K562 (cell line): ENCODE data around the gene FUCA1. TPM values are rescaled to one million over a fixed set of nuclear protein-coding genes. Genes with fewer than 3 reads are reported as not detected.

ENCODE experiments used
- ATF7 ChIP-seq: fragments of 450-650 bp; IDR thresholded peaks from 2 replicates; pipeline ENCODE4 v1.7.1; 2014; ENCODE audit warnings: mild to moderate bottlenecking, moderate library complexity
- CREB1 ChIP-seq, 2 experiments: sonication (generic) in 1 of 2; formaldehyde crosslinking in 1 of 2; IDR thresholded peaks; 2 replicates each; pipeline versions ENCODE4 v1.6.1 to v1.8.0; 2012 to 2022; ENCODE audit warnings: inconsistent platforms in 1 of 2, mild to moderate bottlenecking in 1 of 2, missing genetic modification reagents in 1 of 2, moderate library complexity in 1 of 2
- ELF1 ChIP-seq: fragments of 200-800 bp; sonication (Bioruptor generic); IDR thresholded peaks from 2 replicates; pipeline ENCODE4 v1.6.1; 2016; ENCODE audit warnings: missing genetic modification characterization, missing compliant biosample characterization
- ETV1 ChIP-seq: fragments of 450-650 bp; conservative IDR thresholded peaks from 2 replicates; pipeline ENCODE4 v1.6.1; 2016; ENCODE audit warnings: missing genetic modification characterization, control low read depth, low read depth, missing compliant biosample characterization
- EWSR1 ChIP-seq: fragments of 450-650 bp; IDR thresholded peaks from 2 replicates; pipeline ENCODE4 v1.6.1; 2018; ENCODE audit warnings: borderline replicate concordance, mild to moderate bottlenecking, low read depth, moderate library complexity; ENCODE audit not compliant: partially characterized antibody
- FIP1L1 ChIP-seq: fragments of 200-400 bp; formaldehyde crosslinking; IDR thresholded peaks from 2 replicates; pipeline ENCODE4 v1.6.1; 2018; ENCODE audit warnings: mild to moderate bottlenecking, low read depth, low read length; ENCODE audit not compliant: poor library complexity, severe bottlenecking
- FOXK1 ChIP-seq: sonication (generic); formaldehyde crosslinking; IDR thresholded peaks from 2 replicates; pipeline ENCODE4 v1.8.0; 2022; ENCODE audit warnings: missing genetic modification reagents, mild to moderate bottlenecking, borderline replicate concordance
- GATAD2B ChIP-seq: fragments of 450-650 bp; IDR thresholded peaks from 2 replicates; pipeline ENCODE4 v1.6.1; 2017; ENCODE audit warnings: mild to moderate bottlenecking, borderline replicate concordance
- HIVEP1 ChIP-seq: fragments of 250-450 bp; sonication (Bioruptor Pico); IDR thresholded peaks from 2 replicates; pipeline ENCODE4 v1.4.0; 2020; ENCODE audit warnings: mild to moderate bottlenecking
- MTA1 ChIP-seq: fragments of 450-650 bp; IDR thresholded peaks from 2 replicates; pipeline ENCODE4 v1.6.1; 2017; ENCODE audit warnings: borderline replicate concordance
- MXI1 ChIP-seq: IDR thresholded peaks from 2 replicates; pipeline ENCODE4 v1.6.1; 2011; ENCODE audit warnings: low read depth, mild to moderate bottlenecking, improper control_type of control experiment, low read length
- NR1H2 ChIP-seq: sonication (generic); formaldehyde crosslinking; IDR thresholded peaks from 2 replicates; pipeline ENCODE4 v1.4.0; 2020; ENCODE audit warnings: mild to moderate bottlenecking, missing genetic modification reagents
- NR3C1 ChIP-seq: sonication (generic); formaldehyde crosslinking; IDR thresholded peaks from 2 replicates; pipeline ENCODE4 v1.8.1; 2022; ENCODE audit warnings: missing genetic modification reagents
- NUFIP1 ChIP-seq: fragments of 450-650 bp; IDR thresholded peaks from 2 replicates; pipeline ENCODE4 v1.6.1; 2018; ENCODE audit not compliant: partially characterized antibody
- POLR2AphosphoS5 ChIP-seq: IDR thresholded peaks from 2 replicates; pipeline ENCODE4 v1.6.1; 2011; ENCODE audit warnings: mild to moderate bottlenecking, low read depth, low read length, moderate library complexity; ENCODE audit not compliant: control insufficient read depth, insufficient read depth
- RB1 ChIP-seq: fragments of 450-650 bp; IDR thresholded peaks from 2 replicates; pipeline ENCODE4 v1.6.1; 2017; ENCODE audit warnings: low read depth, mild to moderate bottlenecking
- RBM34 ChIP-seq: fragments of 200-400 bp; formaldehyde crosslinking; IDR thresholded peaks from 2 replicates; pipeline ENCODE4 v1.6.1; 2018; ENCODE audit warnings: low read length, borderline replicate concordance; ENCODE audit not compliant: insufficient read depth
- ZNF3 ChIP-seq: fragments of 250-450 bp; sonication (Bioruptor Pico); IDR thresholded peaks from 2 replicates; pipeline ENCODE4 v1.5.0; 2021; ENCODE audit warnings: mild to moderate bottlenecking, moderate library complexity
- ZNF324 ChIP-seq: fragments of 250-450 bp; sonication (Bioruptor Pico); IDR thresholded peaks from 2 replicates; pipeline ENCODE4 v1.4.0; 2020; ENCODE audit warnings: mild to moderate bottlenecking
- ZNF584 ChIP-seq: fragments of 200-800 bp; sonication (Bioruptor generic); IDR thresholded peaks from 2 replicates; pipeline ENCODE4 v1.6.1; 2016; ENCODE audit warnings: low read depth, mild to moderate bottlenecking, missing genetic modification characterization, missing compliant biosample characterization
- polyA plus RNA-seq, 8 experiments: library from polyadenylated mRNA; depleted of rRNA in 4 of 8; stranded (reverse) in 5 of 8; unstranded in 3 of 8; fragments of >200 nt; fragmentation: Nextera tagmentation in 2 of 8; fragmentation: Illumina TruSeq in 1 of 8; extraction: Ambion mirVana in 2 of 8; extraction: Trizol in 1 of 8; gene quantifications; 2 replicates each; pipeline versions ENCODE4 v1.2.1 to v1.2.3, GENCODE V29; 2011 to 2014; ENCODE audit warnings: inconsistent platforms in 1 of 8, missing spikeins in 1 of 8
- total RNA-seq, 7 experiments: library from RNA; depleted of rRNA in 6 of 7; stranded (reverse); fragments of >200 nt in 6 of 7; fragmentation: Illumina TruSeq in 2 of 7; extraction: Trizol in 2 of 7; gene quantifications; 2 replicates each; pipeline versions ENCODE4 v1.2.1 to v1.2.3, GENCODE V29; 2011 to 2021; ENCODE audit warnings: low replicate concordance in 1 of 7
- TF ChIP-seq, protein P1 (sequence below): sonication (generic); formaldehyde crosslinking; IDR thresholded peaks from 2 replicates; pipeline ENCODE4 v1.8.0; 2022; ENCODE audit warnings: missing genetic modification reagents, mild to moderate bottlenecking, borderline replicate concordance
- TF ChIP-seq, protein P2 (sequence below), 2 experiments: fragments of 200-800 bp in 1 of 2; sonication (Bioruptor generic) in 1 of 2; sonication (generic) in 1 of 2; formaldehyde crosslinking in 1 of 2; IDR thresholded peaks in 1 of 2; conservative IDR thresholded peaks in 1 of 2; 2 replicates each; pipeline versions ENCODE4 v1.5.0 to v1.6.1; 2016 to 2020; ENCODE audit warnings: missing compliant biosample characterization in 1 of 2, missing genetic modification characterization in 1 of 2, missing genetic modification reagents in 1 of 2

FUCA1 gene
- total and polyA plus RNA-seq, 9 of the 15 experiments (the other 6 are each of a cell fraction or from before 2014, with no cell fraction given) = 7.0 to 20.5 (median 13.5) TPM

DNA sequence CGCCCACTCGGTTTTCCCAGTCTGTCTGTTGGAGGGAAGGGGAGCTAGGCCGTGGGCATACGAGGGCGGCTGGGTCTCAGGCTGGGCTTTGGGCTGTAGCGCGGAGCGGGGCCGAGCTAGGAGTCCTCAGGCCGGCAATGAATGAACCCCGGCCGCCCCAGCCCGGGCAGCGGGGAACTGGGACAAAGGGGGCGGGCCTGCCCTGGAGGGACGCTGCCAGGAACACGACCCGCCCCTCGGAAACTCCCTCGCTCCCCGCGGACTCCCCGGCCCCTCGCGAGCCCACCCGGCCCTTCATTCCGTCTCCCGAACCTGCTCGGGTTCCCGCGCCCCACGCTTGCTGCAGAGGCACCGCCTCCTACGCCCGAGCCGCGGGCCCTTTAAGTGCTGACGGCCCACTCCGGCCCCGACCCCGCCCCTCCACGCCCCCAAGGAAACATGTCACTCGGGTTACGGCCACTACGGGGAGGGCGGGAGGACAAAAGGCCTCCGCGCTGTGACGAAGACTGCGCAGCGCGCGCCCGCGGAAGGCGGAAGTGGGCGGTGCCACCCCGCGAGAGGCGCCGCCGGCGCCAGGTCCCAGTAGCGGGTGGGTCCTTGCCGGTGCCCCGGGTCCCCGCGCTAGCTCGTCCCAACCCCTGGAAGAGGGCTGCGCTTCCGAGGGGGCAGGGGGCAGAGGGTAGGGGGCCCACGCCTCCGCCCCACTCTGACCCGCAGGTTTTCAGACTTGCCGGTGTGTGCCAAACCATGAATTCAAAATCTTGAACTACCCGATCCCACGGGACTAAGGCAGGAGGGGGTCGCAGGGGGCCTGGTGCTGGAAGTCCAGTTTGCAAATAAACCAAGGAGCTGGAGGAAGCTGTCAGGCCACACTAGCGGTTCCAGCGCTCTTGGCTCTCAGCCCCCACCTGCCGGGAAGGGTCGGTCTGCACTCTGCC, 67.4 kb downstream of the FUCA1 start, which contains the start of gene GALE (continued):
- TF ChIP-seq CREB1 (IDR thresholded peaks at IDR 0.05) (peak; percentile 92), CREB1 (CRISPR knock-in tag; IDR thresholded peaks at IDR 0.05) (peak; percentile 91), FOXK1 (peak; percentile 87; the same call in 1 of the 2 replicates), ZNF584 (CRISPR knock-in tag) (0 out of 2 replicates have a peak, but pooled peaks have one; percentile 45), NR3C1 (CRISPR knock-in tag) (0 out of 2 replicates have a peak, but pooled peaks have one; percentile 46), ETV1 (tag) (peak; percentile 85), HIVEP1 (no peak), GATAD2B (peak; percentile 89; the same call in 1 of the 2 replicates), RB1 (peak; percentile 91), ATF7 (peak; percentile 83), MXI1 (peak; percentile 90), ELF1 (tag) (peak; percentile 98), EWSR1 (no peak), MTA1 (peak; percentile 50; the same call in 1 of the 2 replicates), FIP1L1 (peak; percentile 31), ZNF3 (no peak), NR1H2 (CRISPR knock-in tag) (peak; percentile 75; the same call in 1 of the 2 replicates), RBM34 (no peak), POLR2AphosphoS5 (peak; percentile 64), ZNF324 (CRISPR knock-in tag) (no peak), NUFIP1 (no peak)
- TF ChIP-seq, protein P1, sequence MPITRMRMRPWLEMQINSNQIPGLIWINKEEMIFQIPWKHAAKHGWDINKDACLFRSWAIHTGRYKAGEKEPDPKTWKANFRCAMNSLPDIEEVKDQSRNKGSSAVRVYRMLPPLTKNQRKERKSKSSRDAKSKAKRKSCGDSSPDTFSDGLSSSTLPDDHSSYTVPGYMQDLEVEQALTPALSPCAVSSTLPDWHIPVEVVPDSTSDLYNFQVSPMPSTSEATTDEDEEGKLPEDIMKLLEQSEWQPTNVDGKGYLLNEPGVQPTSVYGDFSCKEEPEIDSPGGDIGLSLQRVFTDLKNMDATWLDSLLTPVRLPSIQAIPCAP (CRISPR knock-in tag) = 0 out of 2 replicates have a peak, but pooled peaks have one; percentile 44
- TF ChIP-seq, protein P2, sequence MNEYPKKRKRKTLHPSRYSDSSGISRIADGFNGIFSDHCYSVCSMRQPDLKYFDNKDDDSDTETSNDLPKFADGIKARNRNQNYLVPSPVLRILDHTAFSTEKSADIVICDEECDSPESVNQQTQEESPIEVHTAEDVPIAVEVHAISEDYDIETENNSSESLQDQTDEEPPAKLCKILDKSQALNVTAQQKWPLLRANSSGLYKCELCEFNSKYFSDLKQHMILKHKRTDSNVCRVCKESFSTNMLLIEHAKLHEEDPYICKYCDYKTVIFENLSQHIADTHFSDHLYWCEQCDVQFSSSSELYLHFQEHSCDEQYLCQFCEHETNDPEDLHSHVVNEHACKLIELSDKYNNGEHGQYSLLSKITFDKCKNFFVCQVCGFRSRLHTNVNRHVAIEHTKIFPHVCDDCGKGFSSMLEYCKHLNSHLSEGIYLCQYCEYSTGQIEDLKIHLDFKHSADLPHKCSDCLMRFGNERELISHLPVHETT (CRISPR knock-in tag; conservative IDR thresholded peaks at IDR 0.05 in 1 of 2, IDR thresholded peaks at IDR 0.05 in 1 of 2) = peak in 1 of 2 experiments; percentile 80; a peak in 2 of 4 replicates
